ENCODE results near the gene TMEM167A. TPM values are rescaled to one million over a fixed set of nuclear protein-coding genes. Genes with fewer than 3 reads are reported as not detected.

The TMEM167A gene
- total and polyA plus RNA-seq, 2 of the 8 experiments (the other 6 are each of a cell fraction or from before 2014, with no cell fraction given), result 50.6 to 178 TPM

DNA sequence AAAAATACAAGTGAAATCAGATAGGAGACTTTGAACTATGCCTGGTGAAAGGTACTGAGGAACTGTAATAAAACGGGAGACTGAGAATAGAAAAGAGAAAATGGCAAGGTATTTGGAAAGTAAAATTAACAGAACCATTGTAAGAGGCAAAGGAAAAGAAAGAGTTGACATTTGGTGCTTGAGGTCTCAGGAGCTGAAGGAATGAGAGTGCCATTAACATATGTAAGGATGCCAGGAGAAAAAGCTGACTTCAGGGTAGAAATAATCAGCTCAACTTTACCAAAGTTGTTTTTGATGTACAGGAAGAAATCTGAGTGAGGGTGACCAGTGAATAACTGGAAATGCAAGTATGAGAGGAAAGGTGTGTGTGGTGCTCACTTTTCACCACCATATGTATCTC, 69.4 kb downstream of the TMEM167A start:
- H3K23me2 ChIP-seq (ENCODE audit: low read depth, low read length), result no peaks in the 10 kb centered on the region
- H3K56ac ChIP-seq (replicated peaks; ENCODE audit: insufficient read length, low read depth, low read length), result no peak overlapping the region
- H3K14ac ChIP-seq (ENCODE audit: insufficient read length), result no peak overlapping the region
- H4K20me1 ChIP-seq (replicated peaks in 1 of 2; ENCODE audit: control insufficient read depth in 1 of 2, insufficient read depth in 2 of 2, low read length in 2 of 2), result no peaks in the 10 kb centered on the region
- ChIA-PET POLR2A (ENCODE audit: partially characterized antibody) (no interaction called here), CTCF (ENCODE audit: partially characterized antibody) (interaction anchor here (0.7 to 1.1 kb wide), 2 partner anchors 28 to 68 kb away, joined by 3 to 4 read pairs; no protein-coding TSS in a partner anchor)
- H2BK120ac ChIP-seq (replicated peaks; ENCODE audit: low read depth, low read length), result no peak overlapping the region
- no peak overlapping the region for H3K18ac ChIP-seq (ENCODE audit: extremely low read depth, low read length)
- H2BK5ac ChIP-seq (ENCODE audit: low read depth, low read length), result peak overlapping the region; percentile 13; the same call in 1 of the 2 replicates
- no peak overlapping the region for H3K27ac ChIP-seq (ENCODE audit: low read depth, low read length)
- no peak overlapping the region for H3K23ac ChIP-seq (ENCODE audit: insufficient read length)
- peak overlapping the region; percentile 19 to 63; a peak in 3 of 4 replicates for H3K4me2 ChIP-seq (ENCODE audit: insufficient read depth in 1 of 2, low read depth in 2 of 2, low read length in 2 of 2)
- peak overlapping the region; percentile 29 for H4K91ac ChIP-seq (replicated peaks; ENCODE audit: insufficient read length, low read length)
- H3K27me3 ChIP-seq (replicated peaks in 1 of 4; ENCODE audit: control insufficient read depth in 3 of 4, extremely low read depth in 1 of 4, insufficient read depth in 3 of 4, low read length in 3 of 4), result no peaks in the 10 kb centered on the region
- H3K79me1 ChIP-seq (ENCODE audit: low read depth, low read length), result no peaks in the 10 kb centered on the region
- H3K4me1 ChIP-seq (replicated peaks in 1 of 4; ENCODE audit: control insufficient read depth in 3 of 4, insufficient read depth in 4 of 4, low read length in 3 of 4), result peaks cover 2 to 7% (median 5%) of the 10 kb centered on the region in 4 experiments; a peak in 5 of 7 replicates
- DNase-seq (ENCODE audit: low read depth in 1 of 2, low spot score in 2 of 2) (no peak), FAIRE-seq (peak; percentile 63)
- H2AK5ac ChIP-seq (ENCODE audit: low read depth, low read length), result no peak overlapping the region
- no peaks in the 10 kb centered on the region for H3K79me2 ChIP-seq (ENCODE audit: control insufficient read depth in 1 of 2, insufficient read depth in 2 of 2, low read length in 2 of 2)
- H3K4ac ChIP-seq (replicated peaks; ENCODE audit: insufficient read length, low read depth, low read length), result no peak overlapping the region
- H3K4me3 ChIP-seq (ENCODE audit: extremely low read depth in 1 of 4, insufficient read depth in 2 of 4, low read depth in 3 of 4, low read length in 4 of 4), result peak overlapping the region in 1 of 4 experiments; percentile 4; a peak in 1 of 8 replicates
- H2AFZ ChIP-seq (ENCODE audit: low read length), result no peak overlapping the region
- H3K9ac ChIP-seq (replicated peaks in 1 of 4; ENCODE audit: extremely low read depth in 1 of 4, low read depth in 3 of 4, low read length in 3 of 4), result no peak overlapping the region
- H4K8ac ChIP-seq (ENCODE audit: extremely low read depth, insufficient read depth, low read length), result no peak overlapping the region
- H3K36me3 ChIP-seq (ENCODE audit: control insufficient read depth in 2 of 4, insufficient read depth in 4 of 4, low read length in 3 of 4), result peaks cover 0 to 4% (median 0%) of the 10 kb centered on the region in 4 experiments; a peak in 1 of 8 replicates
- WGBS, 2 experiments (ENCODE audit: extremely low coverage in 1 of 2, insufficient coverage in 1 of 2, insufficient read length in 1 of 2, insufficient replicate concordance in 2 of 2, low coverage in 1 of 2, low lambda C conversion rate in 2 of 2, missing lambda C conversion rate in 1 of 2), result 26% methylated on average over 1 of the region's 1 CpG; no CpG with 5 or more reads in 1 of the 2 experiments
- no peak overlapping the region for H2BK12ac ChIP-seq (ENCODE audit: low read depth, low read length)
- H4K5ac ChIP-seq (ENCODE audit: insufficient read length, low read depth, low read length), result no peak overlapping the region
- H3K9me3 ChIP-seq (ENCODE audit: insufficient read depth in 2 of 2, low read depth in 1 of 2, low read length in 1 of 2), result no peaks in the 10 kb centered on the region
- no peak overlapping the region for H2BK15ac ChIP-seq (ENCODE audit: low read length)
- H2BK20ac ChIP-seq (ENCODE audit: low read length), result peak overlapping the region; percentile 5; the same call in 1 of the 2 replicates
- TF ChIP-seq TEAD4 (IDR thresholded peaks at IDR 0.05; ENCODE audit: low read depth, low read length), result no peak
- no peak for TF ChIP-seq SIRT6 (IDR thresholded peaks at IDR 0.05; ENCODE audit: low read length)
- TF ChIP-seq TBP (IDR thresholded peaks at IDR 0.05; ENCODE audit: low read depth, low read length), result no peak
- TF ChIP-seq JUND (IDR thresholded peaks at IDR 0.05; ENCODE audit: low read length), result no peak
- no peak for TF ChIP-seq GABPA (IDR thresholded peaks at IDR 0.05; ENCODE audit: borderline replicate concordance, insufficient read depth, low read length)
- TF ChIP-seq, protein P1, sequence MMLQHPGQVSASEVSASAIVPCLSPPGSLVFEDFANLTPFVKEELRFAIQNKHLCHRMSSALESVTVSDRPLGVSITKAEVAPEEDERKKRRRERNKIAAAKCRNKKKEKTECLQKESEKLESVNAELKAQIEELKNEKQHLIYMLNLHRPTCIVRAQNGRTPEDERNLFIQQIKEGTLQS (IDR thresholded peaks at IDR 0.05; ENCODE audit: insufficient read depth, low read depth, low read length), result no peak
- no peak for TF ChIP-seq CBX8 (IDR thresholded peaks at IDR 0.05; ENCODE audit: borderline replicate concordance, low read depth, low read length)
- TF ChIP-seq RFX5 (IDR thresholded peaks at IDR 0.05; ENCODE audit: borderline replicate concordance, low read depth, low read length), result no peak
- no peak for TF ChIP-seq YY1 (IDR thresholded peaks at IDR 0.05; ENCODE audit: low read depth, low read length)
- TF ChIP-seq, protein P2, sequence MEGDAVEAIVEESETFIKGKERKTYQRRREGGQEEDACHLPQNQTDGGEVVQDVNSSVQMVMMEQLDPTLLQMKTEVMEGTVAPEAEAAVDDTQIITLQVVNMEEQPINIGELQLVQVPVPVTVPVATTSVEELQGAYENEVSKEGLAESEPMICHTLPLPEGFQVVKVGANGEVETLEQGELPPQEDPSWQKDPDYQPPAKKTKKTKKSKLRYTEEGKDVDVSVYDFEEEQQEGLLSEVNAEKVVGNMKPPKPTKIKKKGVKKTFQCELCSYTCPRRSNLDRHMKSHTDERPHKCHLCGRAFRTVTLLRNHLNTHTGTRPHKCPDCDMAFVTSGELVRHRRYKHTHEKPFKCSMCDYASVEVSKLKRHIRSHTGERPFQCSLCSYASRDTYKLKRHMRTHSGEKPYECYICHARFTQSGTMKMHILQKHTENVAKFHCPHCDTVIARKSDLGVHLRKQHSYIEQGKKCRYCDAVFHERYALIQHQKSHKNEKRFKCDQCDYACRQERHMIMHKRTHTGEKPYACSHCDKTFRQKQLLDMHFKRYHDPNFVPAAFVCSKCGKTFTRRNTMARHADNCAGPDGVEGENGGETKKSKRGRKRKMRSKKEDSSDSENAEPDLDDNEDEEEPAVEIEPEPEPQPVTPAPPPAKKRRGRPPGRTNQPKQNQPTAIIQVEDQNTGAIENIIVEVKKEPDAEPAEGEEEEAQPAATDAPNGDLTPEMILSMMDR (IDR thresholded peaks at IDR 0.05; ENCODE audit: control extremely low read depth in 1 of 3, insufficient read depth in 1 of 3, low read depth in 1 of 3, low read length in 3 of 3), result no peak
- TF ChIP-seq EGR1 (IDR thresholded peaks at IDR 0.05; ENCODE audit: borderline replicate concordance, low read depth, low read length), result no peak

Data from H1 (cell line).